ENCODE data around the gene SRSF1.
"Not testable (repeated sequence)": the region's sequence is repeated elsewhere in the genome, so short reads cannot be mapped to it uniquely, and the experiment has no call there.

SRSF1 gene

DNA sequence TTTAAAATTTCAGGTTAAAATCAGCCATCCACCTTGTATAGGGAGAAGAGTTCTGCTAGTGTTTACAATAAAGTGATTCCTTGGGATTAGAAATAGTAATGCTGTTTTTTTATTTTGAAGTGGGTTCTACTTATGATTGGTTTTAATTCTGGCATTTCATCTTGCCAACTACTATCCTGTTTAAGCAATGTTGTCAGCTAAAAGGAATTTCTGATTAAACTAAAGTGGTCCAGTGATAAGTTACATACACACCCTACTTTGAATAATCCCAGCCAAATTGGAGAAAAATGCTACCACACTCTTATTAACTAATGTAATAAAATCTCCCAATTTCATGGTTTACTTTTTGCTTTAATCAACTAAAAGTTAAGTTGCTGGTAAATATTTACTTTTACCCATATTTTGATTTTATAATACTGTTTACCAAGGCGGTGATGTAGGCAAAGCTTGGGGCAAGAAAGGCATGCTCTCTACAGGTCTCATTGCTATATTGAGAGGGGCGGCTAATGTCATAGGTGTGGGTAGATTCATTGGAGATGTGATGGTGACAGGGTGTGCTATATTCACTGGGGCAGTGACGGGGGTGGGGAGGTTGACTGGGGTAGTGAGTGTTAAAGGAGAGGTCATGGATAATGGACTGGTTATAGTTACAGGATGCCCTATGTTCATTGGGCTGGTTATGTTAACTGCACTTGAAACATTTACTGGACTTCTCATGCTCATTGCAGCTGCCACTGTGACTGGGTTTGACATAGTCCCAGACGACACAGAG is 32.8 kb downstream of the SRSF1 start:
- H3K9ac ChIP-seq (ENCODE audit: low read depth, low read length); H3K27me3 ChIP-seq (ENCODE audit: insufficient read depth, low read length); H3K27ac ChIP-seq (ENCODE audit: low read depth, low read length); H3K4me3 ChIP-seq (ENCODE audit: low read length); H3K9me3 ChIP-seq (ENCODE audit: insufficient read depth, low read depth, low read length); H3K4me1 ChIP-seq (ENCODE audit: insufficient read depth, low read length): not testable (repeated sequence)
- H3K36me3 ChIP-seq (ENCODE audit: insufficient read depth, low read length): peaks cover 68% of the 10 kb centered on the region
- WGBS: 94% methylated on average over 4 of the region's 4 CpGs

DNA sequence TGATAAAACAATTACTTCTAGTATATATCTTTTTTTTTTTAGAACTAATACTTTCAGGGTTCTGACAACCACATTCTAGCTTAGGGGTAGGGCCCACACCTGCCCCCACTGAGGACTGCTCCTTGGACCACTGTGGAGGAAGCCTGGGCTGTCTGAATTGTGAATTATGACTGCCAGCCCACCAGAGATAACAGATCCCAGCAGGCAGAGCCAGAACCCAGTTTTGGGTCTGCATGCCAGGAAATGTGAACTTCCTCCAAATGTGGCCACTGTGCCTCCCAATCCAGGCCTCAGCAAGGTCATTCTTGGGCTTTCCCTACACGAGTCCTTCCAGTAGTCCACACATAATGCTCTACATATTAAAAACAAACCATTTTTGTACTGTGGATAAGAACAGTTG is 34.9 kb downstream of the SRSF1 start:
- Histone ChIP-seq H3K9me3 (ENCODE audit: insufficient read depth, low read depth, low read length) (no peaks in the 10 kb centered on the region), H3K27me3 (ENCODE audit: insufficient read depth, low read length) (no peaks in the 10 kb centered on the region), H3K9ac (ENCODE audit: low read depth, low read length) (no peak overlapping the region), H3K27ac (ENCODE audit: low read depth, low read length) (no peak overlapping the region), H3K4me1 (ENCODE audit: insufficient read depth, low read length) (0 out of 2 replicates have a peak, but pooled peaks cover 4% of the 10 kb centered on the region), H3K4me3 (ENCODE audit: low read length) (no peak overlapping the region), H3K36me3 (ENCODE audit: insufficient read depth, low read length) (peaks cover 49% of the 10 kb centered on the region)
- WGBS: 73% methylated on average over 1 of the region's 1 CpG

DNA sequence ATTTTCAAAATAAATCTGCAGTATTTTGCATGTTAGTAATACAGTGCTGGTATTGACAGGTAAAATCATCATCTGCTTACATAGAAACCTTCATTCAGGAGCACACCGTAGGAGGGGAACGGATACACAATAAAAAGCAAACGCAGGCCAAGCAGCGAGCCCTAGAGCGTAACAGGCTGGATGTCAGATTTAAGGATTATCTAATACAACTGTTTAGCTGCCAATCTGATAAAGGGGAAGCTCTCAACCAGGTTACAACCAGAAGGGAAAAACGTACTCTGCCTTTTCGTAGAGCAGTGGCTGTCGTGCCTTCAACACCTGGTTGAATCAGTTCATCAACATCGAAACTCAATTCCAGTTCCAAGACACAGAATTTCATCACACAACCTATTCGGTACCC is 35.5 kb downstream of the SRSF1 start:
- Histone ChIP-seq H3K27me3 (ENCODE audit: insufficient read depth, low read length) (no peaks in the 10 kb centered on the region), H3K9me3 (ENCODE audit: insufficient read depth, low read depth, low read length) (no peaks in the 10 kb centered on the region), H3K36me3 (ENCODE audit: insufficient read depth, low read length) (peaks cover 43% of the 10 kb centered on the region), H3K4me3 (ENCODE audit: low read length) (no peak overlapping the region), H3K9ac (ENCODE audit: low read depth, low read length) (no peak overlapping the region), H3K4me1 (ENCODE audit: insufficient read depth, low read length) (0 out of 2 replicates have a peak, but pooled peaks cover 4% of the 10 kb centered on the region), H3K27ac (ENCODE audit: low read depth, low read length) (no peak overlapping the region)
- 91% methylated on average over 10 of the region's 10 CpGs for WGBS

DNA sequence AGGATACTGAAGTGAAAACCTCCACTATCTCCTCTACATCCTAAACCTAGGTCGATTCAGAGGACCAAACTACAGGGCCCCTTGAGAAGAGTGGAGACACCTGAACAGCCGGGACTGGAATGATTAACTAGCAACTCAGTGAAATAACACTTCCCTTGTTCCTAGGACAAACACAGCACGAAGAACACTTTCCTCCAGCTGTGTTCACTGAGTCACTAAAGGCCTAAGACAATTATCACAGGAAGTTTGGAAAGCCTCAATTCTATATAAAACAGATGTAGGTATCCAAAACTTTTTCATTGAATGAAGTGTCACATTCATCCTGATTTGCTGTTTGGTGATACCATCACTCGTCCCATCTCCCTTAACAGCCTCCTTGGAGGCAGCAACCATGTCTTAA is 36.3 kb downstream of the SRSF1 start:
- Histone ChIP-seq H3K27ac (ENCODE audit: low read depth, low read length) (no peak overlapping the region), H3K4me1 (ENCODE audit: insufficient read depth, low read length) (0 out of 2 replicates have a peak, but pooled peaks cover 4% of the 10 kb centered on the region), H3K27me3 (ENCODE audit: insufficient read depth, low read length) (no peaks in the 10 kb centered on the region), H3K9ac (ENCODE audit: low read depth, low read length) (no peak overlapping the region), H3K9me3 (ENCODE audit: insufficient read depth, low read depth, low read length) (no peaks in the 10 kb centered on the region), H3K4me3 (ENCODE audit: low read length) (no peak overlapping the region), H3K36me3 (ENCODE audit: insufficient read depth, low read length) (peaks cover 35% of the 10 kb centered on the region)
- WGBS: 74% methylated on average over 4 of the region's 4 CpGs

DNA sequence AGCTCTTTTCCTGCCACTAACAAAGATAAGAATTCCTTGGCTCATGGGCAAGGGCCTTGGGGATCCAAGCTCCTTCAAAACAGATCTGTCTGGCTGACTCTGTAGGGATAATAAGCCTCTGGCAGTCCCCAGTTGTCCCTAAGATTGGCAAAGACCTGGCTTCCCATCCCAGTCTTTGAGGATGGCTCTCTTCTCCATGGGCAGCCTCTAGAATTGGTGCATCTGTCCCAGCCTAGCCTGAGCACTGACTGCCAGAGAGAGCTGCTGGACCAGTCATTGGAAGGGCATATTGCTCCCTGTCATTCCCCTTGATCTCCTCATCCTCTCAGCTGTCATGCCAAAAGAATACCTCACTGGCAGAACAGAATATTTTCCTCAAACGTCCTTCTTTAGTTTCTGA is 38.6 kb downstream of the SRSF1 start:
- no peak overlapping the region; the same call in 1 of the 2 replicates for H3K9ac ChIP-seq (ENCODE audit: low read depth, low read length)
- H3K9me3 ChIP-seq (ENCODE audit: insufficient read depth, low read depth, low read length): no peaks in the 10 kb centered on the region
- H3K4me3 ChIP-seq (ENCODE audit: low read length): no peak overlapping the region
- peaks cover 13% of the 10 kb centered on the region for H3K36me3 ChIP-seq (ENCODE audit: insufficient read depth, low read length)
- H3K27ac ChIP-seq (ENCODE audit: low read depth, low read length): no peak overlapping the region
- no peaks in the 10 kb centered on the region for H3K27me3 ChIP-seq (ENCODE audit: insufficient read depth, low read length)
- H3K4me1 ChIP-seq (ENCODE audit: insufficient read depth, low read length): 0 out of 2 replicates have a peak, but pooled peaks cover 4% of the 10 kb centered on the region
- 72% methylated on average over 1 of the region's 1 CpG for WGBS

DNA sequence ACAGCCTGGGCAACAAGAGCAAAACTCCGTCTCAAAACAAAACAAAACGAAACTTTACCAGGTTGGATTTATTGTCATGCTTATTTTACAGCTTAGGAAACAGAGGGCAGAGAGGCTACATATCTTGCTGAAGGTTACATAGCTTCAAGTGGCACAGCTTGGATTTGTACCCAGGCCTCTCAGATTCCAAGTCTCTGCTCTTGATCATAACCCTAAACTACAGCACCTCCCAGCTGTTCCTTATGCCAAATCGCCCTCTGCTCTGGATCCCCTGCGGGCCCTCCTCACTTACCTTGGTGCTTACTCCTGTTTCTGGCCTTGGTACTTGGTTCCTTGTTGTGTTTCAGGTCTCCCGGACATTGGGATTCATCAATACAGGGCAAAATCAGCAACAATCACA is 40.2 kb downstream of the SRSF1 start:
- Histone ChIP-seq H3K36me3 (ENCODE audit: insufficient read depth, low read length) (no peaks in the 10 kb centered on the region), H3K9me3 (ENCODE audit: insufficient read depth, low read depth, low read length) (no peaks in the 10 kb centered on the region), H3K27ac (ENCODE audit: low read depth, low read length) (no peak overlapping the region), H3K27me3 (ENCODE audit: insufficient read depth, low read length) (no peaks in the 10 kb centered on the region), H3K9ac (ENCODE audit: low read depth, low read length) (no peak overlapping the region), H3K4me1 (ENCODE audit: insufficient read depth, low read length) (0 out of 2 replicates have a peak, but pooled peaks cover 4% of the 10 kb centered on the region), H3K4me3 (ENCODE audit: low read length) (no peak overlapping the region)
- WGBS: 85% methylated on average over 5 of the region's 5 CpGs

DNA sequence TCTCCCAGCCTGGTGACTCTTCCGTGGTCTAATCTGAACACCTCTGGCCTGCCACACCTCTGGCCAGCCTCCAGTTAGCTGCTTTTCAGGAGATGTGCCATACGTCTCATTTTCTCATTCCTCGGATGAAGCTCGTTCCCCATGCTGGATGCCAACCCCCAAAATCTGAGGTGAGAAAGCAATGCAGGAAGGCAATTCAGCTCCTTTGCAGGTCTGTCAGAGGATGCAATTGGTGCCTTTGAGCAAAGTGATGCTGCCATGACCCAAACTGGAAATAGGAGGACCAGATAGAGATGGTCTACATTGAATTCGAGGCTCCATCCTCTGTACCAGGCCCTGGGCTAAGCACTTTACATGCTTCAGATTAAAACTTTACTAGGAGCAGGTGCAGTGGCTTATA is 40.8 kb downstream of the SRSF1 start:
- Histone ChIP-seq H3K4me1 (ENCODE audit: insufficient read depth, low read length) (0 out of 2 replicates have a peak, but pooled peaks cover 4% of the 10 kb centered on the region), H3K27ac (ENCODE audit: low read depth, low read length) (no peak overlapping the region), H3K4me3 (ENCODE audit: low read length) (no peak overlapping the region), H3K9ac (ENCODE audit: low read depth, low read length) (no peak overlapping the region), H3K27me3 (ENCODE audit: insufficient read depth, low read length) (no peaks in the 10 kb centered on the region), H3K9me3 (ENCODE audit: insufficient read depth, low read depth, low read length) (no peaks in the 10 kb centered on the region), H3K36me3 (ENCODE audit: insufficient read depth, low read length) (no peaks in the 10 kb centered on the region)
- 95% methylated on average over 5 of the region's 5 CpGs for WGBS

DNA sequence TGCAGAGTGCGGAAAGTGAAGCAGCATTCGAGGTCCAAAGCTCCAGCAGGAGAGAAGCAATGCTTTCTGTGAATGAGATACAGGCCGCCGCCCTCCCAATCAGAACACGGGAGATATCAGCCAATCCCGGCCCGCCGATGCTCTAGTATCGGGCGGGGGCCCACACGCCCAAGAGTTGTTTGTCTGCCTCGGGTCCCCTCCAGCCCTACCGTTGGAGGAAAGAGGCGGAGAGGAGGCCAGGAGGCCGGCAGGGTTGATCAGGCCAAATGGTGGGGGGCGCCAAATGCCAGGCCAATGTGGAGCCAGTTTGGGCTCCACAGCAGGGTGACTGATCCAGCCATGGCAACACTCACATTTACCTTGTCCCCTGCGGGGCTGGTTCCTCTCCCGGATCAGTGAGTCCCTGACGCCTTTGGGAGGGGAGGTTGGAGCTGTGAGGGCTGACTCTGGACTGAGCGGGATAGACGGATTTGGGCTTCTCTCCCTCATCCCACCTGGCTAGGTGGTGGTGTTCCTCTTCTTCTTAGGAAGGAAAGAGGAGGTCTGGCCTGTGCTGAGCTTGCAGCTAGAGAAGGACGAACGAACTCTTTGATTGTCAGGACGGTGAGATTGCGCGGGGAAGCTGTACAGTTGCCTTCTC is 41.4 kb downstream of the SRSF1 start:
- Histone ChIP-seq H3K9ac (ENCODE audit: low read depth, low read length) (no peak overlapping the region), H3K9me3 (ENCODE audit: insufficient read depth, low read depth, low read length) (no peaks in the 10 kb centered on the region), H3K36me3 (ENCODE audit: insufficient read depth, low read length) (no peaks in the 10 kb centered on the region), H3K4me3 (ENCODE audit: low read length) (no peak overlapping the region), H3K4me1 (ENCODE audit: insufficient read depth, low read length) (0 out of 2 replicates have a peak, but pooled peaks cover 4% of the 10 kb centered on the region), H3K27me3 (ENCODE audit: insufficient read depth, low read length) (no peaks in the 10 kb centered on the region), H3K27ac (ENCODE audit: low read depth, low read length) (no peak overlapping the region)
- WGBS: 92% methylated on average over 24 of the region's 26 CpGs

DNA sequence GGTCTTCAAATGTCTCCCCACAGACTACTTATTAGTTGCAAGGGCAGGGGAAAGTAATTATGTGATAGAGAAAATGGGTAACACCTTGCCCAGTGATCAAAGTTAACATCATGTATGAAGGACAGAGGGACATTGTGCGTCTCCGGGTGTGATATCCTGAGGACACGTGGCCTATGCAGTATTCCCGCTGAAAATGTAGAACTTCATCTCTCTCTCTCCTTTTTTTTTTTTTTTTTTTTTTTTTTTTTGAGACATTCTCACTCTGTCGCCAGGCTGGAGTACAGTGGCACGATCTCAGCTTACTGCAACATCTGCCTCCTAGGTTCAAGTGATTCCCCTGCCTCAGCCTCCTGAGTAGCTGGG is 43.9 kb downstream of the SRSF1 start:
- Histone ChIP-seq H3K9ac (ENCODE audit: low read depth, low read length) (no peak overlapping the region), H3K36me3 (ENCODE audit: insufficient read depth, low read length) (no peaks in the 10 kb centered on the region), H3K9me3 (ENCODE audit: insufficient read depth, low read depth, low read length) (no peaks in the 10 kb centered on the region), H3K4me1 (ENCODE audit: insufficient read depth, low read length) (0 out of 2 replicates have a peak, but pooled peaks cover under 1% of the 10 kb centered on the region), H3K27me3 (ENCODE audit: insufficient read depth, low read length) (no peaks in the 10 kb centered on the region), H3K27ac (ENCODE audit: low read depth, low read length) (no peak overlapping the region), H3K4me3 (ENCODE audit: low read length) (no peak overlapping the region)
- WGBS: 95% methylated on average over 6 of the region's 6 CpGs

DNA sequence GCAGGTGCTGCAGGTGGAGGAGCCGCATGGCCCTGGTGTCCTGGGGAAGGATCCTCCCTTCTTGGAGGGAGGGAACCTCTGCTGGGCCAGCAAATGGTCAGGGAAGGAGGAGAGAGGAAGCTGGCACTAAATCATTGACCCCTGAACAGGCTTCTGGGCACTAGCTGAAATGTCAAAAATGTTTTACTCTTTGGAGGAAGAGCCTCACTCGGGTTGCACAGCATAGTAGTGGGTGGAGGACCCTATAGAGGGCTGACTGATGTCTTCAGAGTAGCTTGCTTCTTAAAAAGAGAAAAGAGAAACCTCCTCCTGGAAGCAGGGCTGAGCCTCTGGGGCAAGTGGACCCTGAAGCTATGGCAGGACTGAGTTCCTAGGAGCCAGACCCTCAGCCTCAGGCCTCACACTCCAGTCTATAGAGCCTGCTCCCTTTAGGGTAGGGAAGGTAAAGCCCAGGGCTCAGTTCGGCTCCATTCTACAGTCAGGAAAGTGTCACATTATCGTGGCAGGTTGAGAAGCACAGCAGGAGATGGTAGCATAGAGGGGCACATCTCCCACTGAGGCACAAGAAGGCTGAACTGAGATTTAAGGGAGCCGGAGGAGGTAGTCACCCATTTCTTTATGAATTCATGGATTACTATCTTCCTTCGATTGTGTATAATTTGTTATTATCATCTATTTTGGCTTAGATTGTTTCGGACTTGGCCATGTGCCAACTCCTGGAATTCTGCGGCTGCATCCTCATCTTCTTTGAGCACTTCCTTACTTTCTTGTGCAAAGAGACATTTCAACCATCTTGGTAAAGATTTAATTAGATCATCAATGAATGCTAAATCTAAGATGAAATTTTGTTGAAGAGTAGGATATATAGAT is 44.5 kb downstream of the SRSF1 start:
- Histone ChIP-seq H3K4me3 (ENCODE audit: low read length) (no peak overlapping the region), H3K27me3 (ENCODE audit: insufficient read depth, low read length) (peaks cover 1% of the 10 kb centered on the region; the same call in 1 of the 2 replicates), H3K27ac (ENCODE audit: low read depth, low read length) (no peak overlapping the region), H3K9ac (ENCODE audit: low read depth, low read length) (no peak overlapping the region), H3K9me3 (ENCODE audit: insufficient read depth, low read depth, low read length) (no peaks in the 10 kb centered on the region), H3K36me3 (ENCODE audit: insufficient read depth, low read length) (no peaks in the 10 kb centered on the region), H3K4me1 (ENCODE audit: insufficient read depth, low read length) (0 out of 2 replicates have a peak, but pooled peaks cover under 1% of the 10 kb centered on the region)
- WGBS: 87% methylated on average over 8 of the region's 8 CpGs

DNA sequence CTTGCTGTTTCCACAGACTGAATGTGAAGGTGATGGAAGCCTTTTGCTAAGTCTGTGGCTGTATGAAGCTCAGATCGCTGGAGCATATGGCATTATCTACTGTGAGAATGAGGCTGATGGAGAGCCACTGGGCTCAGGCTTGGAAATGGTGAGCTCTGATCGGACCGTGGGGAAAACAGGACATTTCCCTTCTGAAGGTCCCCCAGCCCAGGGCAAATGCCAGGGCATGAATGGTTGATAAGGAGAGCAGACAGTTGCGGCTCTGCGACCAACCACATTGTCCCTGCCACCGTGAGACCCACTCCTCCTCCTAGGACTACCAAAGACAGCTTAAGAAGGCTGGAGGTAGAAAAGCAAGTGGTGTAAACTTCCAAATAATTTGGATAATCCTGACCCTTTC is 47.1 kb downstream of the SRSF1 start:
- no peak overlapping the region for H3K9ac ChIP-seq (ENCODE audit: low read depth, low read length)
- no peaks in the 10 kb centered on the region for H3K36me3 ChIP-seq (ENCODE audit: insufficient read depth, low read length)
- no peaks in the 10 kb centered on the region for H3K9me3 ChIP-seq (ENCODE audit: insufficient read depth, low read depth, low read length)
- H3K27me3 ChIP-seq (ENCODE audit: insufficient read depth, low read length): peaks cover 23% of the 10 kb centered on the region
- peaks cover 17% of the 10 kb centered on the region for H3K4me1 ChIP-seq (ENCODE audit: insufficient read depth, low read length)
- no peak overlapping the region for H3K4me3 ChIP-seq (ENCODE audit: low read length)
- no peak overlapping the region for H3K27ac ChIP-seq (ENCODE audit: low read depth, low read length)
- WGBS: 88% methylated on average over 6 of the region's 6 CpGs
